Midbrain (tissue), 1 donor: ENCODE measurements around the gene SSBP3.

Experiments used
- DNase-seq: peaks from one replicate; lab custom pipeline; 2025; lab: John Stamatoyannopoulos, UW

SSBP3 gene

GRCh38 chr1:54266908-54267307, 139.3 kb downstream of the SSBP3 start:
- DNase-seq, result no peak

- no peak for DNase-seq
These were observed 140.0 kb downstream of the SSBP3 start for GRCh38 chr1:54266195-54266594.

- no peak for DNase-seq
These were observed 140.5 kb downstream of the SSBP3 start for GRCh38 chr1:54265659-54266058.

GRCh38 chr1:54265126-54265525, 141.1 kb downstream of the SSBP3 start:
- DNase-seq, result no peak

- DNase-seq, result no peak
These were observed 142.5 kb downstream of the SSBP3 start for GRCh38 chr1:54263601-54264226.

- no peak for DNase-seq
These were observed 143.9 kb downstream of the SSBP3 start for GRCh38 chr1:54262244-54262643.

- DNase-seq, result no peak
These were observed 145.4 kb downstream of the SSBP3 start for GRCh38 chr1:54260810-54261209.

GRCh38 chr1:54259546-54260140, 146.6 kb downstream of the SSBP3 start:
- DNase-seq, result no peak

- DNase-seq, result no peak
These were observed 148.3 kb downstream of the SSBP3 start for GRCh38 chr1:54257876-54258275.

GRCh38 chr1:54257346-54257620, 148.9 kb downstream of the SSBP3 start:
- DNase-seq, result no peak

- DNase-seq, result no peak
These were observed 149.5 kb downstream of the SSBP3 start for GRCh38 chr1:54256522-54257345.

GRCh38 chr1:54255026-54255702, 151.0 kb downstream of the SSBP3 start:
- DNase-seq, result no peak

- no peak for DNase-seq
These were observed 152.1 kb downstream of the SSBP3 start for GRCh38 chr1:54254055-54254454.

- no peak for DNase-seq
These were observed 152.7 kb downstream of the SSBP3 start for GRCh38 chr1:54253480-54253879.

- no peak for DNase-seq
These were observed 153.7 kb downstream of the SSBP3 start for GRCh38 chr1:54252371-54252936.

- no peak for DNase-seq
These were observed 155.5 kb downstream of the SSBP3 start for GRCh38 chr1:54250670-54251069.

GRCh38 chr1:54249819-54250435, 156.3 kb downstream of the SSBP3 start:
- no peak for DNase-seq

GRCh38 chr1:54248966-54249365, 157.2 kb downstream of the SSBP3 start:
- DNase-seq, result no peak

GRCh38 chr1:54247863-54248515, 158.2 kb downstream of the SSBP3 start:
- DNase-seq, result no peak

GRCh38 chr1:54246116-54246721, 160.0 kb downstream of the SSBP3 start:
- no peak for DNase-seq

- DNase-seq, result no peak
These were observed 160.7 kb downstream of the SSBP3 start for GRCh38 chr1:54245501-54245900.
